Measurements from ENCODE around the gene GGTLC2.

- TF ChIP-seq CTCF (IDR thresholded peaks at IDR 0.05; ENCODE audit: low read depth, low read length) (no peak), POLR2A (IDR thresholded peaks at IDR 0.05; ENCODE audit: extremely low read depth, insufficient read length) (no peak), MYC (IDR thresholded peaks at IDR 0.05; ENCODE audit: low read depth, low read length) (no peak)
Measured at GRCh38 chr22:22614065-22614464, 30.3 kb upstream of the GGTLC2 start.
